Measurements from ENCODE around the gene ADGRE1. TPM values are rescaled to one million over a fixed set of nuclear protein-coding genes. Genes with fewer than 3 reads are reported as not detected.

Gene ADGRE1
- total and polyA plus RNA-seq, 2 of the 4 experiments (the other 2 are of a cell fraction) = not detected

DNA sequence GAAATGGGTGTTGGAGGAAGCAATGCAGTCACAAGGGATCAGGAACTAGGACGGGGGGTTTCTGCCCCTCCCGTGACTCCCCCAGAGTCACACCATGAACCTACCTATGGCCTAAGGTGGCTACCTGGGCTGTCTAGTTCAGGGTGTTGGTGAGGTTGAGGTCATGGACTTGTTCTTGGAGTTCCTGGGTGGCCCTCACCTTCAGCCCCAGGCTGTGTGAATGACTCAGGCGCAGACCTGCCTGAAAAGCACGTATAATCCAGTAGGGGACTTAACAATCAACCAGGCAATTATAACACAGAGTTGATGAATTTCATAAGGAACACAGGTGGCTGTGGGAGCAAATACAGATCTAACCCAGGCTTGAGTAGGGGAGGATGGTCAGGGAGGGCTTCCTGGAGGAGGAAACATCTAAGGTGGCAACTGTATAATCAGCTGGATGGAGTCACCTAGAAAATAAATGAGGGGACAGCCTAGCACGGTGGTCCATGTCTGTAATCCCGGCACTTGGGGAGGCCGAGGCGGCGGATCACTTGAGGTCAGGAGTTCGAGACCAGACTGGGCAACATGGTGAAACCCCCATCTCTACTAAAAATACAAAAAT lies 25.6 kb upstream of the ADGRE1 start:
- no peak overlapping the region for H3K56ac ChIP-seq (ENCODE audit: extremely low read depth, insufficient read depth, low read length)
- no peak overlapping the region for H2BK15ac ChIP-seq (ENCODE audit: low read depth, low read length)
- no peak overlapping the region for H3K14ac ChIP-seq (replicated peaks; ENCODE audit: low read depth, low read length)
- no peaks in the 10 kb centered on the region for H4K20me1 ChIP-seq (ENCODE audit: insufficient read depth, low read length)
- H2AK9ac ChIP-seq (replicated peaks; ENCODE audit: low read depth, low read length, poor library complexity) = no peak overlapping the region
- no peak overlapping the region for H3K4me3 ChIP-seq (ENCODE audit: insufficient read depth, low read depth, low read length)
- no peaks in the 10 kb centered on the region for H3K9me1 ChIP-seq (ENCODE audit: insufficient read depth, low read length)
- H3K27me3 ChIP-seq (ENCODE audit: control insufficient read depth, insufficient read depth, low read length) = no peaks in the 10 kb centered on the region
- H4K91ac ChIP-seq (ENCODE audit: insufficient read depth, low read depth, low read length) = no peak overlapping the region
- H3K79me1 ChIP-seq (ENCODE audit: low read depth in 1 of 2, low read length in 2 of 2) = no peaks in the 10 kb centered on the region
- TF ChIP-seq CTCF (conservative IDR thresholded peaks at IDR 0.05; ENCODE audit: low read depth, low read length) (no peak), USF2 (IDR thresholded peaks at IDR 0.05; ENCODE audit: low read depth, low read length) (no peak), FOS (IDR thresholded peaks at IDR 0.05; ENCODE audit: low read depth, low read length) (no peak), RAD21 (IDR thresholded peaks at IDR 0.05; ENCODE audit: low read length) (no peak), NFE2L2 (IDR thresholded peaks at IDR 0.05; ENCODE audit: low read depth, low read length) (no peak), SMC3 (IDR thresholded peaks at IDR 0.05; ENCODE audit: low read depth, low read length) (no peak), RCOR1 (IDR thresholded peaks at IDR 0.05; ENCODE audit: insufficient replicate concordance, low read length) (no peak), CEBPB (IDR thresholded peaks at IDR 0.05; ENCODE audit: low read depth, low read length) (no peak), BHLHE40 (IDR thresholded peaks at IDR 0.05; ENCODE audit: low read depth, low read length) (no peak), POLR2A (IDR thresholded peaks at IDR 0.05; ENCODE audit: low read depth, low read length) (no peak), CHD1 (IDR thresholded peaks at IDR 0.05; ENCODE audit: low read depth, low read length) (no peak), MXI1 (IDR thresholded peaks at IDR 0.05; ENCODE audit: borderline replicate concordance, low read depth, low read length) (no peak), RFX5 (IDR thresholded peaks at IDR 0.05; ENCODE audit: low read depth, low read length) (no peak), MAFK (IDR thresholded peaks at IDR 0.05; ENCODE audit: low read depth, low read length) (no peak), MAZ (IDR thresholded peaks at IDR 0.05; ENCODE audit: borderline replicate concordance, low read depth, low read length) (no peak)
- TF ChIP-seq, protein P1, sequence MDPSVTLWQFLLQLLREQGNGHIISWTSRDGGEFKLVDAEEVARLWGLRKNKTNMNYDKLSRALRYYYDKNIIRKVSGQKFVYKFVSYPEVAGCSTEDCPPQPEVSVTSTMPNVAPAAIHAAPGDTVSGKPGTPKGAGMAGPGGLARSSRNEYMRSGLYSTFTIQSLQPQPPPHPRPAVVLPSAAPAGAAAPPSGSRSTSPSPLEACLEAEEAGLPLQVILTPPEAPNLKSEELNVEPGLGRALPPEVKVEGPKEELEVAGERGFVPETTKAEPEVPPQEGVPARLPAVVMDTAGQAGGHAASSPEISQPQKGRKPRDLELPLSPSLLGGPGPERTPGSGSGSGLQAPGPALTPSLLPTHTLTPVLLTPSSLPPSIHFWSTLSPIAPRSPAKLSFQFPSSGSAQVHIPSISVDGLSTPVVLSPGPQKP (IDR thresholded peaks at IDR 0.05; ENCODE audit: borderline replicate concordance, low read depth, low read length) = no peak
- no peak for DNase-seq
- H3K4me2 ChIP-seq (ENCODE audit: low read depth, low read length) = no peak overlapping the region
- no peak for ATAC-seq (ENCODE audit: low read depth)
- H2BK120ac ChIP-seq (ENCODE audit: low read depth, low read length) = no peak overlapping the region
- no peaks in the 10 kb centered on the region for H3K9me3 ChIP-seq (ENCODE audit: control insufficient read depth, insufficient read depth, low read length)
- in situ Hi-C loops (cut with MboI; ENCODE audit: low sequenced_read_pairs) = loop anchor here (5.0 to 25.0 kb wide), 4 partner anchors 127 to 724 kb away; partner anchors contain the start of genes ACSBG2, GPR108 and TRIP10
- H2BK5ac ChIP-seq (ENCODE audit: low read depth, low read length, poor library complexity, severe bottlenecking) = no peak overlapping the region
- ChIA-PET CTCF (interaction anchor here (4.3 kb wide), 1 partner anchor 124 kb away, joined by 25 read pairs; the partner anchor contains the start of genes GPR108 and TRIP10), POLR2A (ENCODE audit: unreplicated experiment) (no interaction called here)
- H3K18ac ChIP-seq (ENCODE audit: low read depth, low read length) = no peak overlapping the region
- no peak overlapping the region for H2AFZ ChIP-seq (replicated peaks; ENCODE audit: low read length, poor library complexity)
- no peaks in the 10 kb centered on the region for H3K4me1 ChIP-seq (ENCODE audit: control insufficient read depth, insufficient read depth, low read length)
- dilution Hi-C loops (cut with HindIII; ENCODE audit: low sequenced_read_pairs, unreplicated experiment) = no loop called here
- no TSS peak for BruUV-seq (replicated peaks)
- H3K4ac ChIP-seq (ENCODE audit: low read depth, low read length) = no peak overlapping the region
- H3K9ac ChIP-seq (ENCODE audit: low read depth, low read length) = no peak overlapping the region
- H4K8ac ChIP-seq (ENCODE audit: low read depth in 2 of 2, low read length in 2 of 2) = no peak overlapping the region
- no peak overlapping the region for H4K5ac ChIP-seq (ENCODE audit: low read depth, low read length)
- intact Hi-C loops (cut with micrococcal nuclease) = loop anchor here (2.0 kb wide), 2 partner anchors 479 to 813 kb away; no protein-coding TSS in a partner anchor
- no peak overlapping the region for H3K23ac ChIP-seq (ENCODE audit: low read depth, low read length)
- no peak overlapping the region for H2BK20ac ChIP-seq (ENCODE audit: low read depth, low read length)
- H3K27ac ChIP-seq (ENCODE audit: insufficient read depth, low read length) = no peak overlapping the region
- 89% methylated on average over 5 of the region's 10 CpGs; no CpG with 5 or more reads in 1 of the 2 experiments for WGBS, 2 experiments (ENCODE audit: extremely low coverage in 2 of 2, insufficient read length in 1 of 2)
- no peak overlapping the region for H2AK5ac ChIP-seq (ENCODE audit: low read depth, low read length)
- H3K36me3 ChIP-seq (ENCODE audit: control insufficient read depth, insufficient read depth, low read length) = no peaks in the 10 kb centered on the region
